GM23248 (cell line): ENCODE results near the gene CAMSAP2. TPM values are rescaled to one million over a fixed set of nuclear protein-coding genes. Genes with fewer than 3 reads are reported as not detected.

ENCODE experiments used
- DNase-seq: peaks from one replicate; pipeline ENCODE4 v3.0.0-alpha.2; 2015
- H2AFZ ChIP-seq: fragments of 200-600 bp; sonication (generic); 2 replicates; pipeline ENCODE4 v1.6.1; 2016; ENCODE audit warnings: antibody characterized with exemption
- H3F3A ChIP-seq: fragments of 200-600 bp; sonication (generic); 2 replicates; pipeline ENCODE4 v1.6.1; 2016; ENCODE audit warnings: mild to moderate bottlenecking, antibody characterized with exemption, mixed run types; ENCODE audit not compliant: insufficient read depth
- H3K27ac ChIP-seq: fragments of 200-600 bp; sonication (generic); 2 replicates; pipeline ENCODE4 v1.5.1; 2016; ENCODE audit warnings: mild to moderate bottlenecking
- H3K27me3 ChIP-seq: fragments of 200-600 bp; sonication (generic); replicated peaks from 2 replicates; pipeline ENCODE4 v1.6.1; 2016; ENCODE audit warnings: mild to moderate bottlenecking; ENCODE audit not compliant: insufficient read depth
- H3K36me3 ChIP-seq: fragments of 200-600 bp; sonication (generic); 2 replicates; pipeline ENCODE4 v1.6.1; 2016; ENCODE audit warnings: low read depth, mild to moderate bottlenecking
- H3K4me1 ChIP-seq: fragments of 200-600 bp; sonication (generic); 2 replicates; pipeline ENCODE4 v1.6.1; 2016; ENCODE audit warnings: mild to moderate bottlenecking; ENCODE audit not compliant: insufficient read depth
- H3K4me2 ChIP-seq: fragments of 200-600 bp; sonication (generic); one replicate; pipeline ENCODE4 v1.6.1; 2016; ENCODE audit warnings: mild to moderate bottlenecking; ENCODE audit not compliant: unreplicated experiment
- H3K4me3 ChIP-seq: fragments of 200-600 bp; sonication (generic); 2 replicates; pipeline ENCODE4 v1.5.1; 2016; ENCODE audit warnings: mild to moderate bottlenecking
- H3K79me2 ChIP-seq: fragments of 200-600 bp; sonication (generic); 2 replicates; pipeline ENCODE4 v1.6.1; 2016; ENCODE audit warnings: mild to moderate bottlenecking; ENCODE audit not compliant: insufficient read depth
- H3K9ac ChIP-seq: fragments of 200-600 bp; sonication (generic); 2 replicates; pipeline ENCODE4 v1.6.1; 2016; ENCODE audit warnings: mild to moderate bottlenecking
- H3K9me2 ChIP-seq: fragments of 200-600 bp; sonication (generic); 2 replicates; pipeline ENCODE4 v1.6.1; 2016; ENCODE audit warnings: mixed run types, mild to moderate bottlenecking, moderate library complexity; ENCODE audit not compliant: insufficient read depth
- H3K9me3 ChIP-seq: fragments of 200-600 bp; sonication (generic); one replicate; pipeline ENCODE4 v1.6.1; 2017; ENCODE audit warnings: low read depth
- H4K20me1 ChIP-seq: fragments of 200-600 bp; sonication (generic); 2 replicates; pipeline ENCODE4 v1.6.0; 2016; ENCODE audit not compliant: insufficient read depth
- EZH2 ChIP-seq: fragments of 200-600 bp; sonication (generic); IDR thresholded peaks from 2 replicates; pipeline ENCODE4 v1.6.1; 2018; ENCODE audit warnings: antibody characterized with exemption, mild to moderate bottlenecking; ENCODE audit not compliant: insufficient read depth, poor library complexity, severe bottlenecking
- EZH2phosphoT487 ChIP-seq: fragments of 200-600 bp; sonication (generic); IDR thresholded peaks from 2 replicates; pipeline ENCODE4 v1.6.1; 2018; ENCODE audit warnings: antibody characterized with exemption, moderate library complexity, mild to moderate bottlenecking, low read depth; ENCODE audit not compliant: insufficient read depth
- WGBS, 2 experiments: methylation state at CpG; one replicate each; pipeline ENCODE4 v1.1.6; 2015 to 2017; ENCODE audit warnings: low lambda C conversion rate in 2 of 2, low coverage in 1 of 2; ENCODE audit errors: missing lambda C conversion rate in 2 of 2; 5-methylcytosine and 5-hydroxymethylcytosine counted together
- in situ Hi-C: fragments of 300-500 bp; cut with MboI; formaldehyde crosslinking; loops from 2 replicates; pipeline ENCODE4 v1.15.0; 2020
- polyA plus RNA-seq: library from polyadenylated mRNA; unstranded; fragments of >200 nt; fragmentation: Nextera tagmentation; extraction: Ambion mirVana; gene quantifications from 2 replicates; pipeline ENCODE4 v1.2.1, GENCODE V29; 2016
- total RNA-seq: library from RNA; depleted of rRNA; stranded (reverse); fragments of >200 nt; shearing (Covaris generic); gene quantifications from 2 replicates; pipeline ENCODE4 v1.2.3, GENCODE V29; 2014

CAMSAP2 gene
- total and polyA plus RNA-seq, 2 experiments from 2014 or later = 10.9 to 28.7 TPM

DNA sequence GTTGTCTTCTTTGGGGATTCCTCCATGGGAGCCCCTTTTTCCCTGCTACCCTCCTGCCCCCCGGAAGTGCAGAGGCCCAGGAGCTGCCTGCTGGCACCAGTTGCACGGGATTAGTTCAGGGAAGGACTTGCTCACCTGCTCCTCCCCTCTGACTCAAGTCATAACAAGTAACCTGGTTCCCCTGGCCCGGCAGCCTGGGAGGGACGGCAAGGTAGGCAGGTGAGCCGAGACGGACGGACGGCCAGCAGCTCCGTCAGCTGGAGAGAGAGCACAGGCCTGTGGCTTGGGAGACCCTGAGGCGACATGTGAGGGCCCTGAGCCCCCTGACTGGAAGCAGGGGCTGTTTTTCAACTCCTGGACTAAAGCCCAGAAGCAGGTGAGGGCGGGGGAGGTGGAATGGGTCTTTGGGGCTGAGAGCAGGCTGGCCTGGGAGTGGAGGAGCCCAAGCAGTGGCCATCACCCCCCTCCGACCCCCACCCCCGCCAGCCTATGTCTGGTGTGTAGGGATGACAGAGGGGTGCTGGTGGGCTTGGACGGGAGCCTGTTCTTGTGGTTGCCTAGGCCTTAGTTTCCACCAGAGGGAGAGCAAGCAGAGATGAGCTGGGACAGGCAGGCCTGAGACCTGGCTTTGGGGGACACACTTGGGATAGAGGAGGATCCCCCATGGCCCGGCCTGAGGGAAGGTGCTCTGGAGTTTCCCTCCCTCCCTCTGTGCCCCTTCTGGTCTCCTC is 156.2 kb downstream of the CAMSAP2 start, which contains the start of gene INAVA:
Gene INAVA, plus strand, starts transcription at position 189 of the 731 bp plus-strand sequence. CDS start 3,501 bp downstream, outside the sequence.
- in situ Hi-C loops = no loop called here
- H3K27me3 ChIP-seq = peaks cover 44% of the 10 kb centered on the region
- 71 to 81% methylated on average over 14 to 15 of the region's 15 CpGs for WGBS, 2 experiments

DNA sequence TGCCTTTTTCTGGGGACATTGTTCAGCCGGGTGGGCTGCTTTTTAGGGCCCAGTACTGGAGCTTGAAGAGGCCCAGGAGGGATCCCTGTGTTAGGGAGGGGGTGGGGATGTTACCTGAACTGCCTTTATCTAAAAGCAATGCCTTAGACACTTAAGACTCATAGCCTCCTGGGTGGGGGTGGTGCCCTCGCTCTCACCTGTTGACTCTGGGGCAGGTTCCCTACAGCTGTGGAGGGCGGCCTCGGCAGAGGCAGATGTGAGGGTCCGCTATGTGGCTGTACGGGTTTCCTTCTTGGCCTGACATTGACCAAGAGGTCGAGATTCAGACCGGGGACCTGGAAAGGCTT is 156.7 kb downstream of the CAMSAP2 start:
- Histone ChIP-seq H3K79me2 (no peaks in the 10 kb centered on the region), H3K27me3 (peaks cover 39% of the 10 kb centered on the region), H3K36me3 (no peaks in the 10 kb centered on the region), H3K4me3 (no peak overlapping the region), H3K9ac (no peak overlapping the region), H3K4me2 (no peak overlapping the region), H3K9me2 (no peaks in the 10 kb centered on the region), H3K9me3 (no peaks in the 10 kb centered on the region), H3K4me1 (no peaks in the 10 kb centered on the region), H3K27ac (no peak overlapping the region), H3F3A (no peaks in the 10 kb centered on the region), H4K20me1 (no peaks in the 10 kb centered on the region), H2AFZ (no peak overlapping the region)
- TF ChIP-seq EZH2phosphoT487 (no peak), EZH2 (no peak)
- WGBS, 2 experiments = 74 to 82% methylated on average over 7 to 8 of the region's 8 CpGs
- no peak for DNase-seq
- in situ Hi-C loops = no loop called here

More for the DNA sequence above, 156.2 kb downstream of the CAMSAP2 start, which contains the start of gene INAVA:
- Histone ChIP-seq H3K9me3 (no peaks in the 10 kb centered on the region), H3K36me3 (no peaks in the 10 kb centered on the region), H3K9ac (no peak within 1 kb of the TSS), H3K27ac (no peak within 1 kb of the TSS), H3K4me2 (no peak within 1 kb of the TSS), H3K79me2 (no peaks in the 10 kb centered on the region), H3K4me3 (no peak within 1 kb of the TSS), H2AFZ (no peak within 1 kb of the TSS), H4K20me1 (no peaks in the 10 kb centered on the region), H3K9me2 (no peaks in the 10 kb centered on the region), H3F3A (no peaks in the 10 kb centered on the region), H3K4me1 (no peaks in the 10 kb centered on the region)
- DNase-seq = no peak
- TF ChIP-seq EZH2 = no peak
- no peak for TF ChIP-seq EZH2phosphoT487

DNA sequence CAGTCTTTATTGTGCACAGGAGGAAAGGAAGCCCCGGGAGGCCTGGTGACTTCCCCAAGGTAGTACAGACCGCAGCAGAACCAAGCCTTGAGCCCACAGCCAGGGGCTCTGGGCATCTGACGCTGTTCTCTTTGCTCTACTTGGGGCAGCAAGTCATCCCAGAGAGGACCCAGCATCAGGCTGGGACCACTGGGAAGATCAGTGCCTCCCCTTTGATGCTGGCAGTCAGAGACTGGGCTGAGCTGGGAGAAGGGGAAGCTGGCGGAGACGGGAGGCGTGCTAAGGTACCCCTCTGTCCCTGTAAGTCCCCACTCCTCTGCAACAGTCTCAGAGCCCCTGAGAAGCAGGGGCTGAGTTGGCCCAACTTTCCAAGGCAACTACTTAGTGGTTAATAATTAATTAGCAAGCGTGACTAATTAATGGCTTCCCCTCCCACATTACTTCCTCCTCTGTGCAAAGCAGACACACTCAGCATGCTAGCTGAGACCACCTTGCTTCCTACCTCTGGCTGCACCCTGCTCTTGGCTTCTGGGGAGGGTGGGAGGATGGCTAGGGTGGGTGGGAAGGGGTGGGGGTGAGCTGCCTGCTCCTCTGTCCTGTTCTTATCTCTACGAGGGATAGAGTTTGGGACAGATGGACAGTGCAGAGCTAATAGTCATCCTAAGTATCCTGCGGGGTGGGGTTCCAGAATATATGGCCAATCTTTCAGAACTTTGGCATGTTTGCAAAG is 157.3 kb downstream of the CAMSAP2 start:
- Histone ChIP-seq H3K4me3 (no peak overlapping the region), H3K9ac (no peak overlapping the region), H3K27ac (no peak overlapping the region), H3K4me1 (no peaks in the 10 kb centered on the region), H3K79me2 (no peaks in the 10 kb centered on the region), H3K9me3 (no peaks in the 10 kb centered on the region), H3F3A (no peaks in the 10 kb centered on the region), H3K27me3 (peaks cover 34% of the 10 kb centered on the region), H2AFZ (no peak overlapping the region), H3K4me2 (no peak overlapping the region), H4K20me1 (no peaks in the 10 kb centered on the region), H3K9me2 (no peaks in the 10 kb centered on the region), H3K36me3 (no peaks in the 10 kb centered on the region)
- 72 to 75% methylated on average over 9 of the region's 9 CpGs for WGBS, 2 experiments
- in situ Hi-C loops = no loop called here
- DNase-seq = no peak
- no peak for TF ChIP-seq EZH2phosphoT487

DNA sequence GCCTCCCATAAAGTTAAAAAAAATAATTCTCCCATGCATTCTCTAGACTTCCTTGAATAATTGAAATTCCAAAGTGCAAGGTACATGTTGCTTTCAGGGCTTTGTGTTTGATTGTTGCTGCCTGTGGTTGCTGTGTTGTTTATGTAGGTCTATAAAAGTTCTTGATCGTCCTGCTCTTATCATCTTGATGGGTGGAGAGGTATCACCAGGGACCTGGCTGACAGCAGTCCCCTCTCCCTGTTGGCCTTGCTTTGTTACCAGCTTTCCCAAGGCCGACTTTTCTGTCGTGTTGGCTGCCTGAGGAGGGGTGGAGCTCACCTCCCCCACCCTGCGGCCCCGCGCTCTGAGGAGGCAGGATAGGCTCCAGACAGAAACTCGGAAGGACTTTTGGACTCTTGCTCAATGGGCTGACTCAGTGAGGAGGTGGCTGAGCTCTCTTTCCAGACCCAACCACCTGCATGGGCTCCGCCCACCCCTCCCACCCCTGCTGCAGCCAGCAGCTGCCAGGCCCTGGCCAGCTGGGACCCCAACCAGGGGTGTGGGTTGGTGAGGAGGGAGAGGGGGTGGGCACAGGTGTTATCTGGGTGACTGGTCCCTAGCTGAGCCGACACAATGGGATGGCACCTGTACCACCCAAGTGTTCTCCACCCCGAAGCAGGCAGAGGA is 158.0 kb downstream of the CAMSAP2 start:
- 68 to 74% methylated on average over 9 to 10 of the region's 10 CpGs for WGBS, 2 experiments

More for the DNA sequence above, 158.0 kb downstream of the CAMSAP2 start:
- TF ChIP-seq EZH2 (no peak), EZH2phosphoT487 (no peak)
- no peaks in the 10 kb centered on the region for H3K4me1 ChIP-seq
- no peak overlapping the region for H3K27ac ChIP-seq
- no peak overlapping the region for H3K9ac ChIP-seq
- no peak overlapping the region for H2AFZ ChIP-seq
- no peak for DNase-seq
- no peaks in the 10 kb centered on the region for H3F3A ChIP-seq
- H3K9me2 ChIP-seq = no peaks in the 10 kb centered on the region
- peaks cover 36% of the 10 kb centered on the region for H3K27me3 ChIP-seq
- H3K36me3 ChIP-seq = no peaks in the 10 kb centered on the region
- in situ Hi-C loops = no loop called here
- no peak overlapping the region for H3K4me2 ChIP-seq
- H3K79me2 ChIP-seq = no peaks in the 10 kb centered on the region
- no peak overlapping the region for H3K4me3 ChIP-seq
- H4K20me1 ChIP-seq = no peaks in the 10 kb centered on the region
- no peaks in the 10 kb centered on the region for H3K9me3 ChIP-seq
